RWPE2 (cell line): ENCODE measurements around the gene ERMAP.

Experiments used
- ATAC-seq: fragments of 200-7000 bp; cut with Tn5 transposase; 3 replicates; pipeline ENCODE4 v1.9.1; 2021; ENCODE audit warnings: low read depth
- DNase-seq: peaks from one replicate; pipeline ENCODE4 v3.0.0-alpha.2; 2020; ENCODE audit warnings: low spot score
- H3K27ac ChIP-seq: fragments of 450-650 bp; 2 replicates; pipeline ENCODE4 v1.5.1; 2017; ENCODE audit warnings: mild to moderate bottlenecking; ENCODE audit not compliant: poor library complexity, severe bottlenecking
- H3K27me3 ChIP-seq: fragments of 250-450 bp; sonication (Bioruptor Pico); 2 replicates; pipeline ENCODE4 v1.5.1; 2021; ENCODE audit warnings: mild to moderate bottlenecking, moderate library complexity; ENCODE audit not compliant: insufficient read depth, poor library complexity, severe bottlenecking
- H3K36me3 ChIP-seq: fragments of 250-450 bp; sonication (Bioruptor Pico); 2 replicates; pipeline ENCODE4 v1.5.1; 2020; ENCODE audit warnings: low read depth, mild to moderate bottlenecking, moderate library complexity
- H3K4me1 ChIP-seq: fragments of 250-450 bp; sonication (Bioruptor Pico); 2 replicates; pipeline ENCODE4 v1.5.1; 2021; ENCODE audit warnings: mild to moderate bottlenecking, moderate library complexity; ENCODE audit not compliant: insufficient read depth, poor library complexity, severe bottlenecking
- H3K4me3 ChIP-seq: fragments of 250-450 bp; sonication (Bioruptor Pico); 2 replicates; pipeline ENCODE4 v1.5.1; 2021; ENCODE audit warnings: mild to moderate bottlenecking, moderate library complexity; ENCODE audit not compliant: severe bottlenecking
- H3K9me3 ChIP-seq: fragments of 250-450 bp; sonication (Bioruptor Pico); 2 replicates; pipeline ENCODE4 v1.5.1; 2021; ENCODE audit warnings: mild to moderate bottlenecking, moderate library complexity; ENCODE audit not compliant: severe bottlenecking
- TF ChIP-seq, protein P1 (sequence below): fragments of 450-650 bp; IDR thresholded peaks from one replicate; pipeline ENCODE4 v1.5.1; 2017; ENCODE audit warnings: mild to moderate bottlenecking, moderate library complexity; ENCODE audit not compliant: poor library complexity, severe bottlenecking

The ERMAP gene

GRCh38 chr1:42817976-42818375 is 1.1 kb downstream of the ERMAP start:
- no peak overlapping the region for H3K4me3 ChIP-seq
- H3K27me3 ChIP-seq = no peaks in the 10 kb centered on the region
- H3K27ac ChIP-seq = no peak overlapping the region
- TF ChIP-seq, protein P1, sequence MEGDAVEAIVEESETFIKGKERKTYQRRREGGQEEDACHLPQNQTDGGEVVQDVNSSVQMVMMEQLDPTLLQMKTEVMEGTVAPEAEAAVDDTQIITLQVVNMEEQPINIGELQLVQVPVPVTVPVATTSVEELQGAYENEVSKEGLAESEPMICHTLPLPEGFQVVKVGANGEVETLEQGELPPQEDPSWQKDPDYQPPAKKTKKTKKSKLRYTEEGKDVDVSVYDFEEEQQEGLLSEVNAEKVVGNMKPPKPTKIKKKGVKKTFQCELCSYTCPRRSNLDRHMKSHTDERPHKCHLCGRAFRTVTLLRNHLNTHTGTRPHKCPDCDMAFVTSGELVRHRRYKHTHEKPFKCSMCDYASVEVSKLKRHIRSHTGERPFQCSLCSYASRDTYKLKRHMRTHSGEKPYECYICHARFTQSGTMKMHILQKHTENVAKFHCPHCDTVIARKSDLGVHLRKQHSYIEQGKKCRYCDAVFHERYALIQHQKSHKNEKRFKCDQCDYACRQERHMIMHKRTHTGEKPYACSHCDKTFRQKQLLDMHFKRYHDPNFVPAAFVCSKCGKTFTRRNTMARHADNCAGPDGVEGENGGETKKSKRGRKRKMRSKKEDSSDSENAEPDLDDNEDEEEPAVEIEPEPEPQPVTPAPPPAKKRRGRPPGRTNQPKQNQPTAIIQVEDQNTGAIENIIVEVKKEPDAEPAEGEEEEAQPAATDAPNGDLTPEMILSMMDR = no peak
- no peak for ATAC-seq
- peaks cover 11% of the 10 kb centered on the region for H3K4me1 ChIP-seq
- peaks cover 4% of the 10 kb centered on the region; the same call in 1 of the 2 replicates for H3K36me3 ChIP-seq
- no peaks in the 10 kb centered on the region for H3K9me3 ChIP-seq
- DNase-seq = no peak

- Histone ChIP-seq H3K4me3 (no peak overlapping the region), H3K9me3 (no peaks in the 10 kb centered on the region), H3K27ac (no peak overlapping the region), H3K36me3 (no peaks in the 10 kb centered on the region), H3K27me3 (no peaks in the 10 kb centered on the region), H3K4me1 (peaks cover 8% of the 10 kb centered on the region)
- TF ChIP-seq, protein P1 = no peak
- ATAC-seq (no peak), DNase-seq (no peak)
These were observed 3.9 kb downstream of the ERMAP start for GRCh38 chr1:42820813-42821212.

GRCh38 chr1:42821690-42822089 is 4.8 kb downstream of the ERMAP start:
- Histone ChIP-seq H3K36me3 (no peaks in the 10 kb centered on the region), H3K4me1 (peaks cover 3% of the 10 kb centered on the region), H3K27ac (no peak overlapping the region), H3K4me3 (no peak overlapping the region), H3K9me3 (no peaks in the 10 kb centered on the region), H3K27me3 (no peaks in the 10 kb centered on the region)
- ATAC-seq (no peak), DNase-seq (no peak)
- TF ChIP-seq, protein P1 = no peak

DNA sequence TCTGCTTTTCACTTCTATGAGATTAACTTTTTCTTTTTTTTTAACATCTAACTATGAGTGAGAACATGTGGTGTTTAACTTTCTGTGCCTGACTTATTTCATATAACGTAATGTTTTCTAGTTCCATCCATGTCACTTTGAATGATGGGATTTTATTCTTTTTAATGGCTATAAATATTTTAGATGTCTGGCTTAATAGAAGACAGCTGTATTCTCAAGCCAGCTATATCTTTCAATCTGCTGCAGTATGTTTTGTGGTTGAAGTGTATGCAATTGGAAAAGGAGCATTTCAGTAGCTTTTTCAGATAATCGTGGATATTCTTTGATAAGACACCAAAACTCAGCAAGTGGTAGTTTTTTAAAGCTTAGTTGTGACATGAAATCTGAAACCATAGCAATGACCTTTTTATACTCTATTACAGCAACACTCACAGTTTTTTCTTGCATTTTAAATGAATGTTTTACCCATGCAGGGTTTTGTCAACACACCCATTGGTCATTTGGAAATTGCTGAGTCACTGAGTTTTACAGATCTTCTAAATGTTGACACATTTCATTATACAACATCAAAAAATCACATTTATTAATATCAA is 6.0 kb downstream of the ERMAP start:
- Histone ChIP-seq H3K9me3 (no peaks in the 10 kb centered on the region), H3K4me1 (no peaks in the 10 kb centered on the region), H3K27me3 (no peaks in the 10 kb centered on the region), H3K27ac (no peak overlapping the region), H3K36me3 (no peaks in the 10 kb centered on the region), H3K4me3 (no peak overlapping the region)
- ATAC-seq (no peak), DNase-seq (no peak)
- TF ChIP-seq, protein P1 = no peak

- ATAC-seq = no peak
- no peak for DNase-seq
- Histone ChIP-seq H3K27me3 (no peaks in the 10 kb centered on the region), H3K27ac (no peak overlapping the region), H3K4me3 (no peak overlapping the region), H3K9me3 (no peaks in the 10 kb centered on the region), H3K4me1 (no peaks in the 10 kb centered on the region), H3K36me3 (no peaks in the 10 kb centered on the region)
- TF ChIP-seq, protein P1 = no peak
These were observed 7.6 kb downstream of the ERMAP start for GRCh38 chr1:42824481-42825035.
